ENCODE measurements around the gene DCUN1D5. TPM values are rescaled to one million over a fixed set of nuclear protein-coding genes. Genes with fewer than 3 reads are reported as not detected.
A peak's percentile ranks its signal among the peaks of the same experiment; 100 is the strongest.

The DCUN1D5 gene
- total RNA-seq, 1 experiment from 2014 or later, result 42.7 TPM

GRCh38 chr11:103024086-103024485, 67.9 kb downstream of the DCUN1D5 start:
- TF ChIP-seq CTCF (conservative IDR thresholded peaks at IDR 0.05) (no peak), EZH2 (IDR thresholded peaks at IDR 0.05; ENCODE audit: low read depth) (no peak)
- DNase-seq, result peak in 1 of 2 experiments; percentile 44
- no peaks in the 10 kb centered on the region for H3F3A ChIP-seq (ENCODE audit: insufficient read depth, low read depth)
- no peaks in the 10 kb centered on the region for H3K4me1 ChIP-seq (replicated peaks; ENCODE audit: insufficient read depth)
- H3K79me2 ChIP-seq (ENCODE audit: low read depth), result no peaks in the 10 kb centered on the region
- no peak overlapping the region for H3K4me2 ChIP-seq
- ChIA-PET POLR2A (ENCODE audit: unreplicated experiment) (no interaction called here), CTCF (interaction anchor here (0.6 kb wide), 1 partner anchor 139 kb away, joined by 3 read pairs; no protein-coding TSS in a partner anchor)
- no peaks in the 10 kb centered on the region for H3K36me3 ChIP-seq (ENCODE audit: low read depth)
- BruUV-seq (replicated peaks), result no TSS peak
- no peak overlapping the region for H3K27ac ChIP-seq
- no peaks in the 10 kb centered on the region for H3K27me3 ChIP-seq (ENCODE audit: insufficient read depth, low read depth)
- 0 out of 2 replicates have a peak, but pooled peaks cover 4% of the 10 kb centered on the region for H3K9me3 ChIP-seq (ENCODE audit: insufficient read depth, low read depth)
- no peaks in the 10 kb centered on the region for H4K20me1 ChIP-seq (ENCODE audit: insufficient read depth)
- peaks cover 7% of the 10 kb centered on the region for H3K9me2 ChIP-seq (ENCODE audit: insufficient read depth)
- H3K4me3 ChIP-seq, result no peak overlapping the region
- intact Hi-C loops (cut with micrococcal nuclease; ENCODE audit: unreplicated experiment), result no loop called here
- no peak overlapping the region for H2AFZ ChIP-seq

GRCh38 chr11:103016031-103016430, 75.9 kb downstream of the DCUN1D5 start:
- CTCF ChIA-PET, result no interaction called here
- intact Hi-C loops (cut with micrococcal nuclease; ENCODE audit: unreplicated experiment), result no loop called here
- no peaks in the 10 kb centered on the region for H3K79me2 ChIP-seq (ENCODE audit: low read depth)
- no peak overlapping the region for H3K4me3 ChIP-seq
- DNase-seq, result no peak
- H3K27ac ChIP-seq, result no peak overlapping the region
- BruUV-seq (replicated peaks), result no TSS peak
- H3K4me2 ChIP-seq, result no peak overlapping the region
- peaks cover 2% of the 10 kb centered on the region; the same call in 1 of the 2 replicates for H3K9me2 ChIP-seq (ENCODE audit: insufficient read depth)
- no peak for TF ChIP-seq EZH2 (IDR thresholded peaks at IDR 0.05; ENCODE audit: low read depth)
- H2AFZ ChIP-seq, result no peak overlapping the region
- H4K20me1 ChIP-seq (ENCODE audit: insufficient read depth), result no peaks in the 10 kb centered on the region
- no peaks in the 10 kb centered on the region for H3F3A ChIP-seq (ENCODE audit: insufficient read depth, low read depth)
- no peaks in the 10 kb centered on the region for H3K4me1 ChIP-seq (replicated peaks; ENCODE audit: insufficient read depth)
- POLR2A ChIA-PET (ENCODE audit: unreplicated experiment), result no interaction called here
- H3K9me3 ChIP-seq (ENCODE audit: insufficient read depth, low read depth), result no peaks in the 10 kb centered on the region
- no peaks in the 10 kb centered on the region for H3K36me3 ChIP-seq (ENCODE audit: low read depth)
- H3K27me3 ChIP-seq (ENCODE audit: insufficient read depth, low read depth), result no peaks in the 10 kb centered on the region

DNA sequence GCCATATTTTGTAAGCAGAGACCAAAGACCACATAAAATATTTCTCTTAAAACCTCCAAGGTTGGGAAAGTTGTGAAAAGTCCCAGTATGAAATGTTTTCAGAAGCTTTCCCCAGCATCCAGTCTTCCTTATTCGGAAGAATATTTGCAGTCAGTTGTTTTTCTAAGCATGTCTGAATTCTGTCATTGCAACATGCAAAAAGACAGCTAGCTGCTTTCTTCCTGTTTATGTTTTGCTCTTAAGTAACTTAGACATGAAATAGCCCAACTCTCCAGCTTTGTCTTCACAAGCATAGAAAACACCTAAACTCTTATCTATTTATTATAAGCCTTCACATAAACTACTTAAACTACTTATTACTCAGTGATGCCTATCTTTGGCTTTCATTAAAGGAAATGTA, 78.5 kb downstream of the DCUN1D5 start:
- H3K27me3 ChIP-seq (ENCODE audit: insufficient read depth, low read depth), result no peaks in the 10 kb centered on the region
- H3K27ac ChIP-seq, result no peak overlapping the region
- H3K79me2 ChIP-seq (ENCODE audit: low read depth), result no peaks in the 10 kb centered on the region
- CTCF ChIA-PET, result no interaction called here
- BruUV-seq (replicated peaks), result no TSS peak
- no peaks in the 10 kb centered on the region for H4K20me1 ChIP-seq (ENCODE audit: insufficient read depth)
- H2AFZ ChIP-seq, result no peak overlapping the region
- H3K36me3 ChIP-seq (ENCODE audit: low read depth), result no peaks in the 10 kb centered on the region
- no peak overlapping the region for H3K4me2 ChIP-seq
- no peak overlapping the region for H3K4me3 ChIP-seq
- intact Hi-C loops (cut with micrococcal nuclease; ENCODE audit: unreplicated experiment), result no loop called here
- DNase-seq, result no peak
- no peaks in the 10 kb centered on the region for H3F3A ChIP-seq (ENCODE audit: insufficient read depth, low read depth)
- H3K9me3 ChIP-seq (ENCODE audit: insufficient read depth, low read depth), result peaks cover 11% of the 10 kb centered on the region; the same call in 1 of the 2 replicates
- no peak for TF ChIP-seq EZH2 (IDR thresholded peaks at IDR 0.05; ENCODE audit: low read depth)
- TF ChIP-seq CTCF (conservative IDR thresholded peaks at IDR 0.05), result no peak
- POLR2A ChIA-PET (ENCODE audit: unreplicated experiment), result interaction anchor here (0.5 kb wide), 1 partner anchor 10 kb away, joined by 3 read pairs; no protein-coding TSS in a partner anchor
- H3K9me2 ChIP-seq (ENCODE audit: insufficient read depth), result no peaks in the 10 kb centered on the region
- H3K4me1 ChIP-seq (replicated peaks; ENCODE audit: insufficient read depth), result no peaks in the 10 kb centered on the region

Other genes with a start within 250 kb of the DCUN1D5 start
- not detected in 2 replicates for gene MMP3, start 248.6 kb downstream of the DCUN1D5 start, total RNA-seq (2021)
- gene MMP12, start 217.2 kb downstream of the DCUN1D5 start, total RNA-seq (2021), result not detected in 2 replicates
- gene MMP13, start 136.4 kb downstream of the DCUN1D5 start, total RNA-seq (2021), result not detected in 2 replicates
- gene DYNC2H1, start 17.3 kb upstream of the DCUN1D5 start, total RNA-seq (2021), result 11.2 and 12.2 TPM in 2 replicates

Measured in PC-9 (cell line).